ENCODE measurements around the gene S100A6. TPM values are rescaled to one million over a fixed set of nuclear protein-coding genes. Genes with fewer than 3 reads are reported as not detected.
"Not testable (repeated sequence)": the region's sequence is repeated elsewhere in the genome, so short reads cannot be mapped to it uniquely, and the experiment has no call there.

The S100A6 gene
- total and polyA plus RNA-seq, 2 experiments from 2014 or later: 683 to 2,862 TPM

- Histone ChIP-seq H4K20me1 (ENCODE audit: insufficient read depth) (no peaks in the 10 kb centered on the region), H3K9me3 (ENCODE audit: low read depth) (no peaks in the 10 kb centered on the region), H3K27me3 (replicated peaks; ENCODE audit: insufficient read depth) (no peaks in the 10 kb centered on the region), H3K9ac (no peak overlapping the region), H3F3A (ENCODE audit: insufficient read depth) (peaks cover 16% of the 10 kb centered on the region), H3K9me2 (ENCODE audit: insufficient read depth) (no peaks in the 10 kb centered on the region), H3K4me1 (ENCODE audit: insufficient read depth) (peaks cover 9% of the 10 kb centered on the region), H3K27ac (no peak overlapping the region), H3K36me3 (ENCODE audit: low read depth) (no peaks in the 10 kb centered on the region), H3K4me3 (no peak overlapping the region), H3K79me2 (ENCODE audit: insufficient read depth) (no peaks in the 10 kb centered on the region), H2AFZ (no peak overlapping the region), H3K4me2 (ENCODE audit: unreplicated experiment) (no peak overlapping the region)
- 93 to 98% methylated on average over 4 of the region's 4 CpGs for WGBS, 2 experiments (ENCODE audit: low coverage in 1 of 2, low lambda C conversion rate in 2 of 2, missing lambda C conversion rate in 2 of 2)
- no peak for TF ChIP-seq EZH2phosphoT487 (IDR thresholded peaks at IDR 0.05; ENCODE audit: insufficient read depth, low read depth)
- DNase-seq: no peak
- in situ Hi-C loops (cut with MboI): no loop called here
Observed at GRCh38 chr1:153520818-153521476, 14.8 kb downstream of the S100A6 start.

DNA sequence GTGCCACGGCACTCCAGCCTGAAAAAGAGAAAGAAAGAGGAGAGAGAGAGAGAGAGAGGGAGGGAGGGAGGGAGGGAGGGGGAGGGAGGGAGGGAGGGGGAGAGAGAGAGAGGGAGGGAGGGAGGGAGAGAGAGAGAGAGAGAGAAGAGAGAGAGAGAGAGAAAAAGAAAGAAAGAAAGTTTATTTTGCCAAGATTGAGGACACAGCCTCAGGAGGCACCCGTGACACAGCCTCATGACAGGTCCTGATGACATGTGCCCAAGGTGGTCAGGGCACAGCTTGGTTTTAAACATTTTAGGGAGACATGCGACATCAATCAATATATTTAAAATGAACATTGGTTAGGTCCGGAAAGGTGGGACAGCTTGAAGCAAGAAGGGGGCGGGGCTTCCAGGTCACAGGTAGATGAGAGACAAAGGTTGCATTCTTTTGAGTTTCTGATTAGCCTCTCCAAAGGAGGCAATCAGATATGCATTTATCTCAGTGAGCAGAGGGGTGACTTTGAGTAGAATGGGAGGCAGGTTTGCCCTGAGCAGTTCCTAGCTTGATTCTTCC, 15.6 kb downstream of the S100A6 start:
- 87 to 91% methylated on average over 5 of the region's 5 CpGs for WGBS, 2 experiments (ENCODE audit: low coverage in 1 of 2, low lambda C conversion rate in 2 of 2, missing lambda C conversion rate in 2 of 2)
- H3K36me3 ChIP-seq (ENCODE audit: low read depth); H3K4me1 ChIP-seq (ENCODE audit: insufficient read depth); H3K9me3 ChIP-seq (ENCODE audit: low read depth); H3K9me2 ChIP-seq (ENCODE audit: insufficient read depth); H2AFZ ChIP-seq; H3K4me3 ChIP-seq; H4K20me1 ChIP-seq (ENCODE audit: insufficient read depth); H3K9ac ChIP-seq; H3K27me3 ChIP-seq (replicated peaks; ENCODE audit: insufficient read depth); in situ Hi-C loops (cut with MboI); H3K27ac ChIP-seq; H3F3A ChIP-seq (ENCODE audit: insufficient read depth); H3K4me2 ChIP-seq (ENCODE audit: unreplicated experiment); DNase-seq; H3K79me2 ChIP-seq (ENCODE audit: insufficient read depth): not testable (repeated sequence)

- in situ Hi-C loops (cut with MboI): no loop called here
- Histone ChIP-seq H3K9me3 (ENCODE audit: low read depth) (no peaks in the 10 kb centered on the region), H3K79me2 (ENCODE audit: insufficient read depth) (no peaks in the 10 kb centered on the region), H3K36me3 (ENCODE audit: low read depth) (no peaks in the 10 kb centered on the region), H2AFZ (no peak overlapping the region), H3K9me2 (ENCODE audit: insufficient read depth) (no peaks in the 10 kb centered on the region), H3K4me2 (ENCODE audit: unreplicated experiment) (no peak overlapping the region), H3K4me1 (ENCODE audit: insufficient read depth) (no peaks in the 10 kb centered on the region), H3K27ac (no peak overlapping the region), H3K27me3 (replicated peaks; ENCODE audit: insufficient read depth) (no peaks in the 10 kb centered on the region), H3F3A (ENCODE audit: insufficient read depth) (0 out of 2 replicates have a peak, but pooled peaks cover under 1% of the 10 kb centered on the region), H3K4me3 (no peak overlapping the region), H3K9ac (no peak overlapping the region), H4K20me1 (ENCODE audit: insufficient read depth) (no peaks in the 10 kb centered on the region)
- no peak for DNase-seq
- WGBS, 2 experiments (ENCODE audit: low coverage in 1 of 2, low lambda C conversion rate in 2 of 2, missing lambda C conversion rate in 2 of 2): 89 to 91% methylated on average over 3 of the region's 3 CpGs
- TF ChIP-seq EZH2 (IDR thresholded peaks at IDR 0.05; ENCODE audit: insufficient read depth, poor library complexity, severe bottlenecking): no peak
- no peak for TF ChIP-seq EZH2phosphoT487 (IDR thresholded peaks at IDR 0.05; ENCODE audit: insufficient read depth, low read depth)
Observed at GRCh38 chr1:153519242-153519641, 16.5 kb downstream of the S100A6 start.

DNA sequence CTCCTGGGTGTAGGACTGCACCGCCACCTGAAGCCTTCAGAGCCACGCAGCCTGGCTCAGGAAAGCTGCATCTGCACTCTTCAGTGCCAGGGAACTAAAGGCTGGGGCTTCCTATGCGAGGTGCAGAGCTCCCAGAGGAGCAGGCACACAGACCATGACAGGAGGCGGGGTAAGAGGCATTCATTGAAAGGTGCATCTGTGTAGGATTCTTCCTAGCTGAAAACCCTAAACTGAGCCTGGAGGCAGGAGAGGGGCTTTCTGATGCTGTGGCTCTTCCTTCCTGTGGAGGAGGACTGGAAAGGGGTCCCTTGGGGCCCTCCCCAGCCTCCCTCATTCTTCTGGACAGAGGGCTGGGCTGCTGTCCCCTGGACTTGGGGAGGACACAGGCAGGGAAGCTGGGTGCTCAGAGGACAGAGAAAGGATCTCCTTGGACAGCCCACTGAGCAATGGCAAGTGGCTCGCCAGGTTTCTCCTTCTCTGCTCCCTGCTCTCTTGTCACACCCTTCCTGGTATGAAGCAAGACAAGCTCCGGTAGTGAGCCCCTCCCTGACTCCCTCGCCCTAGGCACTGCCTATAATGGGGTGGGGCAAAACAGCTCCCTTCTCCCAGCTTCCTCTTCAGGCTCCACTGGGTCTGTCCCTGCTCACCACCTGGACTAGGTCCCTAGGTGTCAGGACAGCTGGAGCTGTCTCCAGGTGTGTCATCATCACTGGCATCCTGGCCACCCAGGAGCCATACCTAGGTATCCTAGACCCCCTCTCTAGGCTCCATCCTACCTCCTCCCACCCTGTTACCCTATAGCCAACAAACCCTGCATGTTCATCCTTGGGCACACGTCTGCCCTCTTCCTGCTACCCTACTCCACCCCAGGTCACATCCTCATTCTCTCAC, 20.0 kb downstream of the S100A6 start:
- no peak overlapping the region for H3K9ac ChIP-seq

More for the DNA sequence above, 20.0 kb downstream of the S100A6 start:
- in situ Hi-C loops (cut with MboI): no loop called here
- no peak for TF ChIP-seq EZH2 (IDR thresholded peaks at IDR 0.05; ENCODE audit: insufficient read depth, poor library complexity, severe bottlenecking)
- no peak for TF ChIP-seq EZH2phosphoT487 (IDR thresholded peaks at IDR 0.05; ENCODE audit: insufficient read depth, low read depth)
- no peaks in the 10 kb centered on the region for H3K27me3 ChIP-seq (replicated peaks; ENCODE audit: insufficient read depth)
- H3K9me3 ChIP-seq (ENCODE audit: low read depth): no peaks in the 10 kb centered on the region
- H3F3A ChIP-seq (ENCODE audit: insufficient read depth): no peaks in the 10 kb centered on the region
- no peak overlapping the region for H3K4me2 ChIP-seq (ENCODE audit: unreplicated experiment)
- no peaks in the 10 kb centered on the region for H3K79me2 ChIP-seq (ENCODE audit: insufficient read depth)
- no peak overlapping the region for H3K27ac ChIP-seq
- WGBS, 2 experiments (ENCODE audit: low coverage in 1 of 2, low lambda C conversion rate in 2 of 2, missing lambda C conversion rate in 2 of 2): 45 to 52% methylated on average over 8 of the region's 8 CpGs
- no peaks in the 10 kb centered on the region for H4K20me1 ChIP-seq (ENCODE audit: insufficient read depth)
- H3K9me2 ChIP-seq (ENCODE audit: insufficient read depth): no peaks in the 10 kb centered on the region
- no peak overlapping the region for H2AFZ ChIP-seq
- no peaks in the 10 kb centered on the region for H3K36me3 ChIP-seq (ENCODE audit: low read depth)
- peaks cover 5% of the 10 kb centered on the region; the same call in 1 of the 2 replicates for H3K4me1 ChIP-seq (ENCODE audit: insufficient read depth)
- no peak overlapping the region for H3K4me3 ChIP-seq
- no peak for DNase-seq
